Smooth muscle cell of the brain vasculature (primary cell): ENCODE measurements around the gene BSCL2.
"Not testable (repeated sequence)": the region's sequence is repeated elsewhere in the genome, so short reads cannot be mapped to it uniquely, and the experiment has no call there.

Experiments
- DNase-seq: peaks from one replicate; pipeline ENCODE4 v3.0.0-alpha.2; 2012; ENCODE audit warnings: low read depth, low spot score

The BSCL2 gene

GRCh38 chr11:62688491-62688890, 18.7 kb downstream of the BSCL2 start:
- DNase-seq: no peak

DNA sequence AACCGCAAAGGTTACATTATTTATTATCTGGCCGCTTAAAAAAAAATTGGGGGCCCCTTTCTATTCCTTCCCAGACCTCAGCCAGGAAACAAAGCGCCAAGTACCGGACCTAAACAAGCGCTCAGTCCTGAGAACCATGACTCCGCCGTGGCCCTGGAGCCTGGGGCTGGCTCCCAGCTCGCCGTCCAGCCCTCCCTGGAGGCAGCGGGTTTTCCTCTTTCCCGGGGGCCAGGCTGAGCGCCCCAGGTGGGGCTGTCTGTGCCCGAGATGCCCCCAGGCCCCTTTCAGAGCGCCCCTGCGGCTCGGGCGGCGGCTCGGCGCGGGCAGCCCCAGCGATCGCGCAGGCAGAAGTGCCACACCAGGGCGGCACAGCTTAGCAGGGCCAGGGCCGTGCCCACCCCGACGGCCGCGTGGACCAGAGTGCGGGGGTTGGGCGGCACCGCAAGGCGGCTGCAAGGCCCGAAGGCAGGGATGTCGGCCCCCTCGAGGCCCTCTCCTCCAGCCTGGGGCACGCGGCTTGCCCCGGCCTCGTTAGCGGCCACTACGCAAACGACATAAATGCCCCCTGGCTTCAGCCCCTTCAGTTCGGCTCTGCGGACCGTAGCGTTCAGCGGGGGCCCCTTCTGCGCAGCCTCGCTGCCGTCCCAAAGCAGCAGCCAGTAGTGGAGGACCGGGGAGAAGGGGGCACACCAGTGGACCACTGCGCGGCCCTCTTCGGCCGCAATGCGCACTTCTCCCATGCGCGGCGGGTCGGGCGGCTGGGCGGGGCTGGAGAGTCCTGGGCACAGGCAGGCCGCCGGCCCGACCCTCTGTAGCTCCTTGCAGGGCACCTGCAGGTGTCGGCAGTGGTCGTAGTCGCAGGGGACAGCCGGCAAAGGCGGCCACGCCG, 19.5 kb downstream of the BSCL2 start:
- DNase-seq: no peak

DNA sequence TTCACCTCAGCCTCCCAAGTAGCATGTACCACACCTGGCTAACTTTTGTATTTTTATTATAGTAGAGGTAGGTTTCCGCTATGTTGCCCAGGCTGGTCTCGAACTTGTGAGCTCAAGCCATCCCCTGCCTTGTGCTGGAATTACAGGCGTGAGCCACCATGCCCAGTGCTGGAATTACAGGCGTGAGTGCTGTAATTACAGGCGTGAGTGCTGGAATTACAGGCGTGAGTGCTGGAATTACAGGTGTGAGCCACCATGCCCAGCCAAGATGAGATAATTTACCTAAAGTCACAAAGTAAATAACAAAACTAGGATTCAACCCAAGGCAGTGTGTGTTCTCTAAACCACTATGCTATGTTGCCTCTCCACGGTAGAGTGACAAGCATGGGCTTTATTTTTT, 24.7 kb downstream of the BSCL2 start:
- DNase-seq: no peak

DNA sequence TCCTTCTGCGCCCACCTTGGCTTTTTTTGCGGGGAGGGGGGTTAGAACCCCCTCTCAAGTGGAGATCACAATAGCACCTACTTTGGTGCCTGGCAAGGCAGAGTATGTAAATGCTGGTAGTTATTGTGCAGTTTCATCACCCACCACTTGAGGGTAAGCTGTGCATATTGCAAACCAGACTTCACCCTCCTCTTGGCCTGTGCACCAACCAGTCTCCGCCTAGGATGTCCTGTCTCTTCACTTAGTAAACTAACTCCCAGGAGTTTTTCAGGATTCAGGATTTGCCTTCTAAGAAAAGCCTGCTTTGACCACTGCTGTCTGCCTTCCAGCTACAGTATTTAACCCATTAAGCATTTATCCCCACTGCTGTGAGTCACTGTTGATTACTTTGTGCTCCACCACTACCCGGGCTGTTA, 26.4 kb downstream of the BSCL2 start:
- no peak for DNase-seq

DNA sequence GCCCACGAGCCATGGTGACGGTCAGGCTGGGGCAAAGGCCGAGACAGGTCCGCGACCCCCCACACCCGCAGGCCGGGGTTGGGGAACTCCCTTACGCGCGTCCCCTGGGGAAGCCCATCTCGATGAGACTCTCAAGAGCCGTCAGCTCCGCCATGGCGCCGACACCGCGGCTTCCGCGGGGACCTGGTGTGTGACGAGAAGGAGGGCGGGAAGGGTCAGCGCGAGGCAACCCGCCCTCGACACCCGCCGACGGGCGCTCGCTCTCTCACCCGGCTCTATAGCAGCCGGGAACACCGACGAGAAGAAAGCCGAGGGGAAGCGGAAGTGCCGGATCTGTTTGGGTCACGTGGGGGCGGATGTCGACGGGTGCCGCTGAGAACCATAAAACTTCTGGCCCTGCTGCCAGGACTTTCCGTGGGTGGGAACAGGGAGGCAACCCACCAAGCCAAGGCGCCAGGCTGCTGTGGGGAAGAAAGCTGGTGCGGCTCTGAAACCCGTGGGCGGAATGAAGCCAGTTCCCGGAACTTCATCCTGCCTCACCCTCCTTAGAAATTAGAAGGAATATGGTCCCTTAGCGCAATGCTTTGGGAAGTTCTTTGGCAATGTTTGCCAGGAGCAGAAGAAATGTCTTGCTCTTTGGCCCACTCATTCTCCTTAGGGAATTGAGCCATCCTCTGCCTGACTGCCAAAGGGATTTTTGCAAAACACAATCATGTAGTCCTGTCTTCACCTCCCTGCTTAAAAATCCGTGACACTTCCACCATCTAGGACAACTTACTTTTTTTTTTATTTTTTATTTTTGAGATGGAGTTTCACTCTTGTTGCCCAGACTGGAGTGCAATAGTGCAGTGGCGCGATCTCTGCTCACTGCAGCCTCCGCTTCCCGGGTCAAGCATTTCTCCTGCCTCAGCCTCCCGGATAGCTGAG, 28.2 kb downstream of the BSCL2 start, which contains the start of gene UBXN1:
Gene UBXN1, minus strand, starts transcription at position 304 of the 927 bp plus-strand sequence. Its CDS starts 150 bp downstream, at position 154.
- peak; percentile 68 for DNase-seq

- DNase-seq: no peak
Measured at GRCh38 chr11:62678433-62678769, 28.8 kb downstream of the BSCL2 start.

GRCh38 chr11:62677714-62678113, 29.5 kb downstream of the BSCL2 start:
- no peak for DNase-seq

DNA sequence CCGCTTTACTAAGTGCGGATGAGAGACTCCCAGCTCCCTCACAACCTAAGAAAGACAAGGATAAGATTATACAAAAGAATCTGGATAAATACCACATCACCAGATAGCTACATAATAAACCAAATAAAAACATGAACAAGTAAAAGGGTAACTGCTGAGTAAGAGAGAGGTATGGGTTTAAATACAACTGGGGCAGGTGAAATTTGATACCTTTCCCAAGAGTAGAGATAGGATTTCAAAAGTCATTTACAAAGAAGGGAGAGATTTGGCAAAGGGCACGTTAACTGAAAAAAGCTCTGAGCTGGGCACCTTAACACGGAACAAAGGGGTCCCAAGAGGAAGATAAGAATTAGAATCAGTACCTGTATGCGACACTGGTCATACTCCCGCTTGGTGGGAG, 30.1 kb downstream of the BSCL2 start:
- DNase-seq: no peak

DNA sequence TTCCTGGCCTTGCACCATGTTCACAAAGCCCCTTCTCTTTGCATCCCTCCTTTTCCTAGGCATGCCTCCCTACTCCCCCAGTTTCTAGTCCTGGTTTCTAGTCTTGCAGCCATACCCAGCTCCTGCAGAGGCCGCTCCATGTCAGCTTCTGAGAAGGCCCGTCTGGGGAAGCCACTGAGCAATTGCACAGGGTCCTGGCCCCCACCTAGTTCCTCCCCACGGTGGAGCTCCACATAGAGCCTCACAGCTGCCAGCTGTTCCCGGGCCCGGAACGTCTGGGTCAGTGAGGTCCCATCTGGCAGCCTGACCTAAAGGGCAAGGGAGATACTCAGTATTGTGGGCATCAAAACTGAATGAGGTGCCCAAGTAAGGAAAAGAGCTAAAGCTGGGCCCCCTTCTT, 30.5 kb downstream of the BSCL2 start:
- no peak for DNase-seq

DNA sequence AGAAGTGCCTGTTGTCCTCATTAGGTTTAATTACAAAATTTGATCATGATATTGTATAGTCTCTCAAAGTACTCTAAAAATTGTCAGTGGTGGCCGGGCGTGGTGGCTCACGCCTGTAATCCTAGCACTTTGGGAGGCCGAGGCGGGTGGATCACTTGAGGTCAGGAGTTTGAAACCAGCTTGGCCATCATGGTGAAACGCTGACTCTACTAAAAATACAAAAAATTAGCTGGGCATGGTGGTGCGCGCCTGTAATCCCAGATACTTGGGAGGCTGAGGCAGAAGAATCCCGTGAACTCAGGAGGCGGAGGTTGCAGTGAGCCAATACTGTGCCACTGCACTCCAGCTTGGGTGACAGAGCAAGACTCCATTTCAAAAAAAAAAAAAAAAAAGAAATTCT, 31.8 kb downstream of the BSCL2 start:
- not testable (repeated sequence) for DNase-seq

- DNase-seq: no peak
Measured at GRCh38 chr11:62673196-62673525, 34.1 kb downstream of the BSCL2 start.

DNA sequence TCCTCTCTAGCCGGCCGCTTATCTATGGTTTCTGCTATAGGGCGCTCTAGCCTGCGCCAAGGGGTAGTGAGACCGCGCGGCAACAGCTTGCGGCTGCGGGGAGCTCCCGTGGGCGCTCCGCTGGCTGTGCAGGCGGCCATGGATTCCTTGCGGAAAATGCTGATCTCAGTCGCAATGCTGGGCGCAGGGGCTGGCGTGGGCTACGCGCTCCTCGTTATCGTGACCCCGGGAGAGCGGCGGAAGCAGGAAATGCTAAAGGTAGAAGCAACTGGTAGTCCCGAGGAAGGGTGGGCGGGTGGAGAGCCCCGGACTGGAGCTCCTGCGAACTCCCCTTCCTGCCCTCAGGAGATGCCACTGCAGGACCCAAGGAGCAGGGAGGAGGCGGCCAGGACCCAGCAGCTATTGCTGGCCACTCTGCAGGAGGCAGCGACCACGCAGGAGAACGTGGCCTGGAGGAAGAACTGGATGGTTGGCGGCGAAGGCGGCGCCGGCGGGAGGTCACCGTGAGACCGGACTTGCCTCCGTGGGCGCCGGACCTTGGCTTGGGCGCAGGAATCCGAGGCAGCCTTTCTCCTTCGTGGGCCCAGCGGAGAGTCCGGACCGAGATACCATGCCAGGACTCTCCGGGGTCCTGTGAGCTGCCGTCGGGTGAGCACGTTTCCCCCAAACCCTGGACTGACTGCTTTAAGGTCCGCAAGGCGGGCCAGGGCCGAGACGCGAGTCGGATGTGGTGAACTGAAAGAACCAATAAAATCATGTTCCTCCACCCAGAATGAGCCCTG, 35.4 kb downstream of the BSCL2 start, which contains the start of the genes LBHD1 and UQCC3:
Gene LBHD1, minus strand, starts transcription at position 660 of the 782 bp plus-strand sequence. CDS start 2,236 bp downstream, outside the sequence.
Gene UQCC3, plus strand, starts transcription at position 66 of the 782 bp plus-strand sequence. Its CDS starts 73 bp downstream, at position 139.
- DNase-seq: no peak

- DNase-seq: no peak
Measured at GRCh38 chr11:62671236-62671607, 36.0 kb downstream of the BSCL2 start.

DNA sequence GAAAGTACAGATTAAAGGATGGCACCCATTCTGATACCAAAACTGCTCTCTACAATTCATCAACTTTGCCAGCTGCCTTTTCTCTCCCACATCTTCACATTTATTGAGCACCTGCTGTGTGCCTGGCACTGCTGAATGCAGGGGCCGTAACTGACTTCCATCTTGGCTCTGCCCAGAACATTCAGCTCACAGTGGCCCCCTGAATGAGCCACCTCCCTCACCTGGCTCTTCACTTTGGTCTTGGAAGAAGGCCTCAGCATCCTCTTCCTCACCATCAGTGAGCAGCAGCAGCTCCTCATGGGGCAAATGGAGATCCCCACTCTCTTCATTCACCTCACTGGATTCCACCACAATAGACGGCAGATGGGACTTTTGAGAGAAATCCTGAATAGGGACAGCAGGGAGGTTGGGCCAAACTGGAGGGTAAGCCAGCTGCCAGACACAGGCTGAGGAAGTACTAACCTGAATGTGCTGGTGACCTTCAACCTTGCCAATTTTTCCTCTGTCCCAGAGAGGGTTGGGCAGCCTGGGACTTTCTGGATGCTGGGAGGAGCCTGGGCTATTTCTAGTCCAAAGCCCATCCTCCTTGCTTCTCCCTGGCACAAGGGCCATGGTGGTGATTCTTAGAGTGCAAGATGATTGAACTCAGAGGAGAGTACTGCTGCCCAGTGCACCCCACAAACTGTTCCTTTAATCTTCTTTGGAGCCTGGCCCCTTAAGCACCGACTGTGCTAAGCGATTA, 37.6 kb downstream of the BSCL2 start:
- no peak for DNase-seq

GRCh38 chr11:62667460-62667859, 39.8 kb downstream of the BSCL2 start:
- DNase-seq: no peak

DNA sequence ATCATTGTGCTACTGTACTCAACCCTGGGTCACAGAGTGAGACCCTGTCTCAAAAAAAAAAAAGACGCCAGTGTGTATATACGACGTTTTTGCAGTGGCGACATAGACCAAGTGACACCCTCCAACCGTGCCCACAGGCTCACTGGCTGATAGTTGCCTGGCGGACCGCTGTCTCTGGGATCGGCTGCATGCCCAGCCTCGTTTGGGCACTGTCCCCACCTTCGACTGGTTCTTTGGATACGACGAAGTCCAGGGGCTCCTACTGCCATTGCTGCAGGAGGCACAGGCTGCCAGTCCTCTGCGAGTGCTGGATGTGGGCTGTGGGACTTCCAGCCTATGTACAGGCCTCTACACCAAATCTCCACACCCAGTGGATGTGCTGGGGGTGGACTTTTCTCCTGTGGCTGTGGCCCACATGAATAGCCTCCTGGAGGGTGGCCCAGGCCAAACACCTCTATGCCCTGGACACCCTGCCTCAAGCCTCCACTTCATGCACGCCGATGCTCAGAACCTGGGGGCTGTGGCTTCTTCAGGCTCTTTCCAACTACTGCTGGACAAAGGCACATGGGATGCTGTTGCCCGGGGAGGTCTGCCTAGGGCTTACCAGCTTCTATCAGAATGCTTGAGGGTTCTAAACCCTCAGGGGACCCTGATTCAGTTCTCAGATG, 40.8 kb downstream of the BSCL2 start:
- DNase-seq: no peak

- no peak for DNase-seq
Measured at GRCh38 chr11:62665599-62666258, 41.5 kb downstream of the BSCL2 start.

DNA sequence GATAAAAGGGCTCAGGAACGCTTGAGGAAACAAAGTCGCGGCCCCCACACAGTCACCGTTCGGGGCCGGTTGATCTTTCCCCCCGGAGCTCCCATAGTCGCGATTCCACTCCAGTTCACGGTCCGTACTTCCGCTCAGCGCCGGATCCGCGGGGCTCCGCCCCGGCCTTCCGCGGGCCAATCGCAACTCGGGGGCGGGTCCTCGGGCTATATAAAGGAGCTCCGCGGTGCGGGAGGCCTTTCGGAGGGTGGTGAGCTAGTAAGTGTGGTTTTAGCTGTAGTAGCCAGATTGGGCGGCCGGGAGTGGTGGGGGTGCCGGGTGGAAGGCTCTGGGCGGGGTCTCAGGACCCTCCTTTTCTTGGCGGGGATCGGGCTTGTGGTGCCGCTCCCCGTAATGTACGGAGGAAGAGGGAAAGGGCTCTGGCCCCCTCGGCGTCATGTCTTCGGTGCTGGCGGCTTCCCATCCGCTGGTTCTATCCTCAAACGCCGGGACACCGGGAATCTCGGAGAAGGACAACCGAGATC, 42.1 kb downstream of the BSCL2 start, which contains the start of the genes C11orf98 and CSKMT:
Gene C11orf98, minus strand, starts transcription at position 136 of the 524 bp plus-strand sequence. Its CDS starts 41 bp downstream, at position 95.
Gene CSKMT, plus strand, starts transcription at position 238 of the 524 bp plus-strand sequence. CDS start 568 bp downstream, outside the sequence.
- DNase-seq: peak; percentile 88

- DNase-seq: no peak
Measured at GRCh38 chr11:62664405-62665074, 42.7 kb downstream of the BSCL2 start.
